ENCODE data around the gene PARD3.
A peak's percentile ranks its signal among the peaks of the same experiment; 100 is the strongest.

PARD3 gene

GRCh38 chr10:34539533-34540315 lies 275.4 kb downstream of the PARD3 start:
- no peak overlapping the region for H3K4me3 ChIP-seq (ENCODE audit: low read length)
- H3K27ac ChIP-seq (ENCODE audit: low read depth, low read length) = no peak overlapping the region
- peaks cover 54% of the 10 kb centered on the region for H3K4me1 ChIP-seq (ENCODE audit: control insufficient read depth, low read length)

GRCh38 chr10:34538281-34538829 lies 276.7 kb downstream of the PARD3 start:
- TF ChIP-seq CTCF (IDR thresholded peaks at IDR 0.05; ENCODE audit: low read depth, low read length, poor library complexity, severe bottlenecking) (no peak), EZH2phosphoT487 (IDR thresholded peaks at IDR 0.05; ENCODE audit: borderline replicate concordance, low read length) (no peak)
- H4K20me1 ChIP-seq (ENCODE audit: control insufficient read depth, insufficient read depth, low read depth, low read length) = no peaks in the 10 kb centered on the region
- H3K9me3 ChIP-seq (ENCODE audit: control insufficient read depth, insufficient read depth, low read length) = no peaks in the 10 kb centered on the region
- no peaks in the 10 kb centered on the region for H3K36me3 ChIP-seq (ENCODE audit: control insufficient read depth, low read length)
- H3K9me2 ChIP-seq (replicated peaks; ENCODE audit: control insufficient read depth, low read length) = no peaks in the 10 kb centered on the region
- peak overlapping the region; percentile 48 for H3K4me3 ChIP-seq (ENCODE audit: low read length)
- peak overlapping the region; percentile 63 for H3K4me2 ChIP-seq (ENCODE audit: low read length)
- H3K79me2 ChIP-seq (ENCODE audit: control insufficient read depth, low read length) = no peaks in the 10 kb centered on the region
- H3K27me3 ChIP-seq (ENCODE audit: control insufficient read depth, low read length) = no peaks in the 10 kb centered on the region
- H3K4me1 ChIP-seq (ENCODE audit: control insufficient read depth, low read length) = peaks cover 54% of the 10 kb centered on the region
- H3K27ac ChIP-seq (ENCODE audit: low read depth, low read length) = peak overlapping the region; percentile 42
- no peaks in the 10 kb centered on the region for H3F3A ChIP-seq (ENCODE audit: control insufficient read depth, insufficient read depth)

More at GRCh38 chr10:34539533-34540315, 275.4 kb downstream of the PARD3 start:
- Histone ChIP-seq H3K9me2 (replicated peaks; ENCODE audit: control insufficient read depth, low read length) (no peaks in the 10 kb centered on the region), H3K9me3 (ENCODE audit: control insufficient read depth, insufficient read depth, low read length) (no peaks in the 10 kb centered on the region), H4K20me1 (ENCODE audit: control insufficient read depth, insufficient read depth, low read depth, low read length) (no peaks in the 10 kb centered on the region), H3F3A (ENCODE audit: control insufficient read depth, insufficient read depth) (no peaks in the 10 kb centered on the region), H3K4me2 (ENCODE audit: low read length) (peak overlapping the region; percentile 3; the same call in 1 of the 2 replicates), H3K27me3 (ENCODE audit: control insufficient read depth, low read length) (no peaks in the 10 kb centered on the region), H3K36me3 (ENCODE audit: control insufficient read depth, low read length) (no peaks in the 10 kb centered on the region), H3K79me2 (ENCODE audit: control insufficient read depth, low read length) (no peaks in the 10 kb centered on the region)
- TF ChIP-seq EZH2phosphoT487 (IDR thresholded peaks at IDR 0.05; ENCODE audit: borderline replicate concordance, low read length) = no peak
- no peak for TF ChIP-seq CTCF (IDR thresholded peaks at IDR 0.05; ENCODE audit: low read depth, low read length, poor library complexity, severe bottlenecking)

- no peak for TF ChIP-seq EZH2phosphoT487 (IDR thresholded peaks at IDR 0.05; ENCODE audit: borderline replicate concordance, low read length)
- no peak for TF ChIP-seq CTCF (IDR thresholded peaks at IDR 0.05; ENCODE audit: low read depth, low read length, poor library complexity, severe bottlenecking)
- Histone ChIP-seq H3K4me3 (ENCODE audit: low read length) (peak overlapping the region; percentile 48), H3K4me1 (ENCODE audit: control insufficient read depth, low read length) (peaks cover 54% of the 10 kb centered on the region), H3K27me3 (ENCODE audit: control insufficient read depth, low read length) (no peaks in the 10 kb centered on the region), H3K79me2 (ENCODE audit: control insufficient read depth, low read length) (no peaks in the 10 kb centered on the region), H3K27ac (ENCODE audit: low read depth, low read length) (peak overlapping the region; percentile 42), H3K9me3 (ENCODE audit: control insufficient read depth, insufficient read depth, low read length) (no peaks in the 10 kb centered on the region), H3K36me3 (ENCODE audit: control insufficient read depth, low read length) (no peaks in the 10 kb centered on the region), H3K4me2 (ENCODE audit: low read length) (peak overlapping the region; percentile 63), H3F3A (ENCODE audit: control insufficient read depth, insufficient read depth) (no peaks in the 10 kb centered on the region), H3K9me2 (replicated peaks; ENCODE audit: control insufficient read depth, low read length) (no peaks in the 10 kb centered on the region), H4K20me1 (ENCODE audit: control insufficient read depth, insufficient read depth, low read depth, low read length) (no peaks in the 10 kb centered on the region)
Measured at GRCh38 chr10:34537629-34538231, 277.4 kb downstream of the PARD3 start.
